Activated CD4-positive, alpha-beta T cell treated with anti-CD3 and anti-CD28 coated beads, Interleukin-2, amount 50 U/mL, for 1 hour (primary cell): ENCODE results near the gene KCNA2.

Experiments
- DNase-seq: peaks from one replicate; pipeline ENCODE4 v3.0.0-alpha.2; 2020

The KCNA2 gene

GRCh38 chr1:110605901-110606656 is at the start of gene KCNA2:
Gene KCNA2, minus strand, starts transcription at chr1:110606358. Its CDS starts 1,576 bp downstream, at chr1:110604782.
- no peak for DNase-seq

- no peak for DNase-seq
Observed at GRCh38 chr1:110650609-110651008, 44.5 kb upstream of the KCNA2 start.

- DNase-seq = no peak
Observed at GRCh38 chr1:110648417-110648816, 42.3 kb upstream of the KCNA2 start.

- DNase-seq = no peak
Observed at GRCh38 chr1:110647254-110647891, 41.2 kb upstream of the KCNA2 start.

GRCh38 chr1:110645821-110646735 is 39.9 kb upstream of the KCNA2 start:
- no peak for DNase-seq

GRCh38 chr1:110645211-110645610 is 39.1 kb upstream of the KCNA2 start:
- DNase-seq = no peak

- DNase-seq = no peak
Observed at GRCh38 chr1:110643879-110644472, 37.8 kb upstream of the KCNA2 start.

GRCh38 chr1:110639724-110640386 is 33.7 kb upstream of the KCNA2 start:
- no peak for DNase-seq

GRCh38 chr1:110638556-110638955 is 32.4 kb upstream of the KCNA2 start:
- no peak for DNase-seq

- no peak for DNase-seq
Observed at GRCh38 chr1:110638058-110638457, 31.9 kb upstream of the KCNA2 start.

- no peak for DNase-seq
Observed at GRCh38 chr1:110637475-110637874, 31.3 kb upstream of the KCNA2 start.

GRCh38 chr1:110636149-110636935 is 30.2 kb upstream of the KCNA2 start:
- DNase-seq = no peak

- DNase-seq = no peak
Observed at GRCh38 chr1:110635434-110635833, 29.3 kb upstream of the KCNA2 start.

- DNase-seq = peak; percentile 62
Observed at GRCh38 chr1:110634455-110635311, 28.5 kb upstream of the KCNA2 start.

- no peak for DNase-seq
Observed at GRCh38 chr1:110634086-110634454, 27.9 kb upstream of the KCNA2 start.

GRCh38 chr1:110633646-110634030 is 27.5 kb upstream of the KCNA2 start:
- DNase-seq = no peak

GRCh38 chr1:110631836-110632620 is 25.9 kb upstream of the KCNA2 start:
- DNase-seq = no peak

- peak; percentile 84 for DNase-seq
Observed at GRCh38 chr1:110630839-110631663, 24.9 kb upstream of the KCNA2 start.
